Glutamatergic neuron (in vitro differentiated cells): ENCODE results near the gene GOLIM4. TPM values are rescaled to one million over a fixed set of nuclear protein-coding genes. Genes with fewer than 3 reads are reported as not detected.

Source experiments
- DNase-seq: peaks from one replicate; pipeline ENCODE4 v3.0.0; 2022
- H3K27ac Mint-ChIP-seq: one replicate; pipeline ENCODE4 v1.8.0; 2020; ENCODE audit warnings: mild to moderate bottlenecking, mixed read lengths, inconsistent platforms; ENCODE audit not compliant: unreplicated experiment
- H3K27me3 Mint-ChIP-seq: one replicate; pipeline ENCODE4 v1.8.0; 2020; ENCODE audit warnings: mild to moderate bottlenecking, moderate library complexity, mixed read lengths, inconsistent platforms; ENCODE audit not compliant: unreplicated experiment
- H3K36me3 Mint-ChIP-seq: one replicate; pipeline ENCODE4 v1.8.0; 2020; ENCODE audit warnings: mild to moderate bottlenecking, mixed read lengths, inconsistent platforms; ENCODE audit not compliant: unreplicated experiment
- H3K4me1 Mint-ChIP-seq: one replicate; pipeline ENCODE4 v1.8.0; 2020; ENCODE audit warnings: mild to moderate bottlenecking, low read depth, mixed read lengths, inconsistent platforms; ENCODE audit not compliant: unreplicated experiment
- H3K4me3 Mint-ChIP-seq: one replicate; pipeline ENCODE4 v1.8.0; 2020; ENCODE audit warnings: mild to moderate bottlenecking, mixed read lengths, inconsistent platforms; ENCODE audit not compliant: unreplicated experiment
- H3K9me3 Mint-ChIP-seq: one replicate; pipeline ENCODE4 v1.8.0; 2020; ENCODE audit warnings: mild to moderate bottlenecking, moderate library complexity, mixed read lengths, inconsistent platforms; ENCODE audit not compliant: unreplicated experiment
- CTCF ChIP-seq: fragments of 200-600 bp; sonication (generic); IDR thresholded peaks from one replicate; pipeline ENCODE4 v1.5.0; 2021; ENCODE audit not compliant: partially characterized antibody, unreplicated experiment
- total RNA-seq: library from RNA; stranded (reverse); fragmentation: NEBNext Ultra II Directional; extraction: Animal tissue kit (Norgen Biotek cat#: 25700); gene quantifications from one replicate; pipeline ENCODE4 v1.2.1, GENCODE V29; 2021; ENCODE audit not compliant: unreplicated experiment

The GOLIM4 gene
- total RNA-seq, 1 donor from 2014 or later: 31.7 TPM

GRCh38 chr3:168096210-168096652 is 507 bp upstream of the GOLIM4 start:
- Mint-ChIP-seq H3K9me3 (peaks cover 12% of the 10 kb centered on the region), H3K27ac (peak overlapping the region; percentile 99), H3K27me3 (peaks cover 6% of the 10 kb centered on the region), H3K36me3 (no peaks in the 10 kb centered on the region), H3K4me1 (peaks cover 22% of the 10 kb centered on the region), H3K4me3 (peak overlapping the region; percentile 99)
- peak; percentile 74 for DNase-seq
- TF ChIP-seq CTCF: no peak

- H3K27ac Mint-ChIP-seq: peak overlapping the region; percentile 78
- peak; percentile 4 for TF ChIP-seq CTCF
Measured at GRCh38 chr3:168094877-168095610, 680 bp downstream of the GOLIM4 start.

DNA sequence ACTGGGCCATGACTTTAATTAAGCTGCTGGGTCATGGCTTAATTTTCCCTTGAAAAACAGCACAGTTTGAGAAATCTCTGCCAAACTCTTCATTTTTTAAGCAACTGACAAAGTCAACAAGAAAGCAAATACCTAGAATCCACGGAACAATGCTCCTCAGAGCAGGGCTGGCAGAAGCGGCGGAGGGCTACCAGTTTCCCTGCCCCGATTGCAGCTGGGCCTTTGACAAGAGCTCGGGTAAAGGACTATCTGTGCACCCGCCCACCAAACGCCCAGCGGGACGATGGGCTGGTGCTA is 1.2 kb downstream of the GOLIM4 start:
- peaks cover 22% of the 10 kb centered on the region for H3K4me1 Mint-ChIP-seq
- H3K27ac Mint-ChIP-seq: peak overlapping the region; percentile 78
- peaks cover 12% of the 10 kb centered on the region for H3K9me3 Mint-ChIP-seq
- H3K36me3 Mint-ChIP-seq: no peaks in the 10 kb centered on the region
- H3K4me3 Mint-ChIP-seq: peak overlapping the region; percentile 96
- DNase-seq: peak; percentile 66
- no peak for TF ChIP-seq CTCF
- peaks cover 6% of the 10 kb centered on the region for H3K27me3 Mint-ChIP-seq

More at GRCh38 chr3:168094877-168095610, 680 bp downstream of the GOLIM4 start:
- no peak for DNase-seq
- peaks cover 22% of the 10 kb centered on the region for H3K4me1 Mint-ChIP-seq
- no peaks in the 10 kb centered on the region for H3K36me3 Mint-ChIP-seq
- peaks cover 6% of the 10 kb centered on the region for H3K27me3 Mint-ChIP-seq
- peak overlapping the region; percentile 99 for H3K4me3 Mint-ChIP-seq
- H3K9me3 Mint-ChIP-seq: peaks cover 12% of the 10 kb centered on the region

DNA sequence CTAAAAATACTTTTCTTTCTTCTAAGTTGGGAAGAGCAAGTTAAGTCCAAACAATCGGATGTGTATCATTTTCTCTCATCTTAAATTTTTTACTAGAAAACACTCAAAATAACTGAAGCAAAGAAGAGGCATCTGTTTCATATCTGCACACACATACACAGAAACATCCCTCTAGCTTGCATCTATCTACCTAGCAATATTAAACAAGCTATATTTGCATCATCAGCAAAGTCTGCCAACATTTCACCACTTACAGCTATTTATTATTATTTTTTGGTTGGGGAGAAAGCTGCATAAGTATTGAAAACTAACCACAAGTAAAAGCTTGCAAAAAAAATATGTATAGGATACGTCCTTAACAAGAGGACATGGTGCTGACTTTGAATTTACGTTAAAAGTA is 1.9 kb downstream of the GOLIM4 start:
- peaks cover 6% of the 10 kb centered on the region for H3K27me3 Mint-ChIP-seq
- no peak overlapping the region for H3K27ac Mint-ChIP-seq
- TF ChIP-seq CTCF: no peak
- no peaks in the 10 kb centered on the region for H3K36me3 Mint-ChIP-seq
- H3K9me3 Mint-ChIP-seq: peaks cover 12% of the 10 kb centered on the region
- peak overlapping the region; percentile 96 for H3K4me3 Mint-ChIP-seq
- H3K4me1 Mint-ChIP-seq: peaks cover 22% of the 10 kb centered on the region
- DNase-seq: no peak

DNA sequence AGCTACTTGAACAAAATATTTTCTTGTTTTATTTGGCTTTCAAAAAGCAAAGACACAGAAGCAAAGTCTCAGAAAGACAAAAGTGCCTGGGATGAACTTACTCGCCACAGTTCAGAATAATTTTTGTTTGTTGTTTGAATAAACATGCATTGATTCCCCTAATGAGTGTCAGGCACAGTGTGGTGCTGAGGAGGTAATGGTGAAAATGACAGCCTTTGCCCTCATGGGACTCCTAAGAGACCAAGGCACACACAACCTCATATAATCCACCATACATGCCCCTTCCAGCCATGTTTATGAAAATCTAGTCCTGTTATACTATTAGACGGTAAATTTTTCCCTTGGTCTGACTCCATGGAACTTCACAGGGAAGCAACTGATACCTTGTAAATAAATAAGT is 2.5 kb downstream of the GOLIM4 start:
- DNase-seq: no peak
- peaks cover 26% of the 10 kb centered on the region for H3K4me1 Mint-ChIP-seq
- no peaks in the 10 kb centered on the region for H3K36me3 Mint-ChIP-seq
- H3K9me3 Mint-ChIP-seq: peaks cover 12% of the 10 kb centered on the region
- no peak for TF ChIP-seq CTCF
- peaks cover 6% of the 10 kb centered on the region for H3K27me3 Mint-ChIP-seq
- peak overlapping the region; percentile 96 for H3K4me3 Mint-ChIP-seq
- H3K27ac Mint-ChIP-seq: peak overlapping the region; percentile 1
